Right lobe of liver (tissue), 4 donors: Measurements from ENCODE around the gene ENPP6.

Experiments
- CTCF ChIP-seq, 4 donors: fragments of 200-600 bp in 3 of 4; fragments of 450-650 bp in 1 of 4; IDR thresholded peaks; one replicate each; pipeline versions ENCODE4 v1.5.1 to v1.8.0; 2016 to 2022; ENCODE audit warnings: antibody characterized with exemption in 4 of 4, mild to moderate bottlenecking in 2 of 4
- POLR2A ChIP-seq: fragments of 450-650 bp; IDR thresholded peaks from one replicate; pipeline ENCODE4 v1.6.1; 2017; ENCODE audit warnings: antibody characterized with exemption, mild to moderate bottlenecking
- donor health status: DM: no; HTN: no; CAD: no.
- donor health status: DM: no; HTN: no; CAD: no.
- donor health status: DM: no; HTN: yes; CAD: no.

DNA sequence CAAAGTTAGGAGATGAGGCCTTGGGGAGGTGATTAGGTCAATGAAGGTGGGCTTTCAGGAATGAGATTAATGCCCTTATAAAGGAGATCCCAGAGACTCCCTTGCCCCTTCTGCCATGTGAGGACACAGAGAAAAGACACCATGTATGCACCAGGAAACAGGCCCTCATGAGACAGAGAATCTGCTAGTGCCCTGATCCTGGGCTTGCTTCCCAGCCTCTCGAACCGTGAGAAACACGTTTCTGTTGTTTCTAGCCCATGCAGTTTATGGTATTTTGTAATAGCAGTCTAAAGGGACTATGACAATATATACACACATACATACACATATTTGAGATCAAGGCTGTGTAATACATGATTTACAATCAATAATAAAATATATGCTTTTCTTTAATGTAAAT, 41.4 kb upstream of the ENPP6 start:
- no peak for TF ChIP-seq CTCF (IDR thresholded peaks at IDR 0.05)
- no peak for TF ChIP-seq POLR2A
